T-helper 1 cell treated with Interleukin-12 subunit alpha and Interleukin-12 subunit beta and Interleukin-4 antibody, amounts not matched to agents 30 μg/mL and 1 μg/mL, for 36 hours (primary cell): ENCODE results near the gene TOMM20.
"Not testable (repeated sequence)": the region's sequence is repeated elsewhere in the genome, so short reads cannot be mapped to it uniquely, and the experiment has no call there.

Experiments
- H3K27ac Mint-ChIP-seq: one replicate; pipeline ENCODE4 v1.8.0; 2021; ENCODE audit warnings: mild to moderate bottlenecking, mixed read lengths
- H3K27me3 Mint-ChIP-seq: one replicate; pipeline ENCODE4 v1.8.0; 2021; ENCODE audit warnings: low read depth, mixed read lengths
- H3K36me3 Mint-ChIP-seq: one replicate; pipeline ENCODE4 v1.8.0; 2021; ENCODE audit warnings: low read depth, mixed read lengths
- H3K4me1 Mint-ChIP-seq: one replicate; pipeline ENCODE4 v1.8.0; 2021; ENCODE audit warnings: low read depth, mixed read lengths
- H3K4me3 Mint-ChIP-seq: one replicate; pipeline ENCODE4 v1.8.0; 2021; ENCODE audit warnings: mild to moderate bottlenecking, moderate library complexity, mixed read lengths
- H3K9me3 Mint-ChIP-seq: one replicate; pipeline ENCODE4 v1.8.0; 2021; ENCODE audit warnings: mixed read lengths

Gene TOMM20

DNA sequence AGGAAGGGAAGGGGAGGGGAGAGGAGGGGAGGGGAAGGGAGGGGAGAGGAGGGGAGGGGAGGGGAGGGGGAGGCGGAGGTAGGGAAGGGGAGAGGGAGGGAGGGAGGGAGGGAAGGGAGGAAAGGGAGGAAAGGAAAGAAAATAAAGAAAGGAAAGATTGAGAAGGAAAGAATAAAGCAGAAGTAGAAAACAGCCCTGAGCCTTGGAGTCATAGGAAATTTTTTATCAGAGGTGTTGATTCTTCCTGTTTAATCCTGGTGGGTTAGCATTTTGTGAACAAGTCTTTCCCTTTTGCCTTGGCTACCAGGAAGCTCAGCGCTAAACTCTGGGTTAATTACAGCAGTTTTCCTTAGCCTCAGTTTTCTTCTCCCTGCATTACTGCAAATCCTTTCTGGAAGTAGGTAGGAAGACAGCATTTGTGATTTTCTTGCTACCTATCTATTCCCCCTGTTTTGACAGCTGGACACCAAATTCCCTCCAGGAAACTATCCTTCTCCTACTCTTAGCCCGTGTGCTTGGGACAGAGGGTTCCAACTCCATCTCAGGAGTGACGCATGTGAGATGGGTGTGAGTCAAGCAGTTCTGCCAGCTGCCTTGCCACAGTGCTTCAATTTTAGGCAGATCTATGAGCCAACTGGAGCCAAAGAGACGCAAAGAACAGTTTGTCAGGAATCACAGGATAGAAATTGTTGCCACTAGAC lies 26.9 kb downstream of the TOMM20 start:
- no peak overlapping the region for H3K27ac Mint-ChIP-seq
- H3K27me3 Mint-ChIP-seq, result no peaks in the 10 kb centered on the region
- H3K4me1 Mint-ChIP-seq, result peaks cover 32% of the 10 kb centered on the region
- H3K36me3 Mint-ChIP-seq, result peaks cover 4% of the 10 kb centered on the region
- H3K9me3 Mint-ChIP-seq, result no peaks in the 10 kb centered on the region
- no peak overlapping the region for H3K4me3 Mint-ChIP-seq

DNA sequence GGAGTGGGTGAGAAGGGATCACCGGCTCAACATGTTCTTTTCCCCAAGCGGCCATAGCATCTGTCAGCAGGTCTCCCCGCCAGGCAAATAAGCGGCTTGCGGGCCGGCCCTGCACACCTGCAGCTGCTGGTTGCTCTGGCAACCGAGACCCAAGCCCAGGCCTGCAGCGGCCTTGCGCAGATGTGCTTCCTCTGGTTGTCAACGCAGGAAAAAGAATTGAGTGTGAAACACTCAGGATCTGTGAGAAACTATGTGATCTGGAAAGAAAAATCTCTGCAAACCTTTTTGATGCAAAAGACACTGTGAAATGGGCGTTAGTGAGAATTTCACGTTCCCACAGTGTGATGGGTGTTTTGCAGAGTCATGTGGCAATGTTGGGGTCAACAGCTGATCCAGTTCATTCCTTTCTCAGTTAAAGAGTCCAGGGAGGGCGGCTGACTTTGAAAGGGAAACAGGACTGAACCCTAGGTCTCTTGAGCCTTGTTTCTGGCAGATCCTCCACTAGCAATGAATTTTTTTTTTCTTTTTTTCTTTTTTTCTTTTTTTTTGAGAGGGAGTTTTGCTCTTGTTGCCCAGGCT lies 28.4 kb downstream of the TOMM20 start:
- H3K4me1 Mint-ChIP-seq, result peaks cover 27% of the 10 kb centered on the region
- no peak overlapping the region for H3K27ac Mint-ChIP-seq
- H3K27me3 Mint-ChIP-seq, result no peaks in the 10 kb centered on the region
- peaks cover 4% of the 10 kb centered on the region for H3K36me3 Mint-ChIP-seq
- no peaks in the 10 kb centered on the region for H3K9me3 Mint-ChIP-seq
- H3K4me3 Mint-ChIP-seq, result no peak overlapping the region

DNA sequence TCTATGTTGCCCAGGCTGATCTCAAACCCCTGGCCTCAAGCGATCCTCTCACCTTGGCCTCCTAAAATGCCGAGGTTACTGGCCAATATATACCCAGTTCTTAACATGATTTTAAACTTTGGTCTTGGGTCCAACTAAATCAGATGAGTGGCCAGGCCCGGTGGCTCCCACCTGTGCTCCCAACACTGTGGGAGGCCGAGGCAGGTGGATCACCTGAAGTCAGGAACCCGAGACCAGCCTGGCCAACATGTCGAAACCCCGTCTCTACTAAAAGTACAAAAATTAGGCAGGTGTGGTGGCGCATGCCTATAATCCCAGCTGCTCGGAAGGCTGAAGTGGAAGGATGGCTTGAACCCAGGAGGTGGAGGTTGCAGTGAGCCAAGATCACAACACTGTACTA lies 29.6 kb downstream of the TOMM20 start:
- Mint-ChIP-seq H3K27me3 (no peaks in the 10 kb centered on the region), H3K4me1 (peaks cover 18% of the 10 kb centered on the region), H3K9me3 (no peaks in the 10 kb centered on the region), H3K27ac (no peak overlapping the region), H3K36me3 (peaks cover 4% of the 10 kb centered on the region), H3K4me3 (no peak overlapping the region)

DNA sequence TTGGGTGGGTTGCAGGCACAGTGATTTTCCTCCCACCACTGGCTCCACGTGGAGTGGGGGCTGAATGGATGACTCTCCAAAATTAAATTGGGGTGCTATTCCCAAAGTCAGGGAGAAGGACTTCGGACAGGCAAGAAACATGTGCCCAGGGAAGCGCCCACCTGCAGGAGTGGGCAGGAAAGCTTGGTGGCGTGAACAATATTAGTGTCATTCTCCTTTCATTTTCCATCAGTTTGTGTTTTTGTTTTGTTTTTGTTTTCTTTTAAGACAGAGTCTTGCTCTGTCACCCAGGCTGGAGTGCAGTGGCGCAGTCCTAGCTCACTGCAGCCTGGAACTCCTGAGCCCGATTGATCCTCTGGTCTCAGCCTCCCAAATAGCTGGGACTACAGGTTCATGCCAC lies 30.1 kb downstream of the TOMM20 start:
- H3K4me1 Mint-ChIP-seq, result peaks cover 18% of the 10 kb centered on the region
- no peaks in the 10 kb centered on the region for H3K9me3 Mint-ChIP-seq
- no peak overlapping the region for H3K4me3 Mint-ChIP-seq
- H3K27me3 Mint-ChIP-seq, result no peaks in the 10 kb centered on the region
- H3K36me3 Mint-ChIP-seq, result peaks cover 2% of the 10 kb centered on the region
- no peak overlapping the region for H3K27ac Mint-ChIP-seq

DNA sequence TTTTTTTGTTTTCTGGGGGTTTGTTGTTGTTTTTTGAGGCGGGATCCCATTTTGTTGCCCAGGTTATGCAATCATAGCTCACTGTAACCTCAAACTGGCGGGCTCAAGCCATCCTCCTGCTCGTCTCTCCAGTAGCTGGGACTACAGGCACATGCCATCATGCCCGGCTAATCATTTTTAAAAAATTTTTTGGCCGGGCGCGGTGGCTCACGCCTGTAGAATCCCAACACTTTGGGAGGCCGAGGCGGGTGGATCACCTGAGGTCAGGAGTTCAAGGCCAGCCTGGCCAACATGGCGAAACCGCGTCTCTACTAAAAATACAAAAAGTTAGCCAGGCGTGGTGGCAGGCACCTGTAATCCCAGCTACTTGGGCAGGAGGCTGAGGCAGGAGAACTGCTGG lies 31.1 kb downstream of the TOMM20 start:
- peaks cover 16% of the 10 kb centered on the region for H3K4me1 Mint-ChIP-seq
- not testable (repeated sequence) for H3K27me3 Mint-ChIP-seq, H3K27ac Mint-ChIP-seq

DNA sequence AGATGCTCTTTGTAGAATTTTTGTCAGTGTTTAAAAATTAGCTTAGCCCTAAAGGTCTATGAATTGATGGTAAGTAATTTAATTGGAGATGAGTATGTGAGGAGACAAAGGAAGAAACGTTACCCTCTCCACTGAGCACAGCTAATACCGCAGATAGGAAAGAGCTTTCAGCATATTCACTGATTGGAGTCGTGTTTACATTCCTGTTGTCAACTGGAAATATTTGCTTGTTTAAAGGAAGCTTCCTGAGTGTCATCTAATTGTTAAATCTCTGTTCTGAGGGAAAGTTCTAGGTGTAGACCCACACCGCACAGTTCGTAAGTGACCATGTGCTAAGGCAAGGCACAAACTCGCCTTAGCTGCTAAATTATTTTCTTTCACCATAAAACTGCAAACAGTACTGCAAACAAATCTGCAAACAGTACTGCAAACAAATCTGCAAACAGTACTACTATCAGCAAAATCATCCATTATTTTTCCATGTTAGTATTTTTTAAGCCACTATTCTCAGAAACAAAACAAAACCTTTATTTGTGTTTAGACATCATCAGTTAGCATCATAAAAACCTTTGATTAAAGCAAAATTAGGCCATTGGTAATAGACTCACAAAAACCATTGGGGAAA lies 32.6 kb downstream of the TOMM20 start:
- Mint-ChIP-seq H3K4me3 (no peak overlapping the region), H3K27me3 (no peaks in the 10 kb centered on the region), H3K27ac (no peak overlapping the region), H3K36me3 (no peaks in the 10 kb centered on the region), H3K9me3 (no peaks in the 10 kb centered on the region), H3K4me1 (peaks cover 8% of the 10 kb centered on the region)

More for the DNA sequence above, 31.1 kb downstream of the TOMM20 start:
- H3K36me3 Mint-ChIP-seq, H3K4me3 Mint-ChIP-seq, H3K9me3 Mint-ChIP-seq: not testable (repeated sequence)

DNA sequence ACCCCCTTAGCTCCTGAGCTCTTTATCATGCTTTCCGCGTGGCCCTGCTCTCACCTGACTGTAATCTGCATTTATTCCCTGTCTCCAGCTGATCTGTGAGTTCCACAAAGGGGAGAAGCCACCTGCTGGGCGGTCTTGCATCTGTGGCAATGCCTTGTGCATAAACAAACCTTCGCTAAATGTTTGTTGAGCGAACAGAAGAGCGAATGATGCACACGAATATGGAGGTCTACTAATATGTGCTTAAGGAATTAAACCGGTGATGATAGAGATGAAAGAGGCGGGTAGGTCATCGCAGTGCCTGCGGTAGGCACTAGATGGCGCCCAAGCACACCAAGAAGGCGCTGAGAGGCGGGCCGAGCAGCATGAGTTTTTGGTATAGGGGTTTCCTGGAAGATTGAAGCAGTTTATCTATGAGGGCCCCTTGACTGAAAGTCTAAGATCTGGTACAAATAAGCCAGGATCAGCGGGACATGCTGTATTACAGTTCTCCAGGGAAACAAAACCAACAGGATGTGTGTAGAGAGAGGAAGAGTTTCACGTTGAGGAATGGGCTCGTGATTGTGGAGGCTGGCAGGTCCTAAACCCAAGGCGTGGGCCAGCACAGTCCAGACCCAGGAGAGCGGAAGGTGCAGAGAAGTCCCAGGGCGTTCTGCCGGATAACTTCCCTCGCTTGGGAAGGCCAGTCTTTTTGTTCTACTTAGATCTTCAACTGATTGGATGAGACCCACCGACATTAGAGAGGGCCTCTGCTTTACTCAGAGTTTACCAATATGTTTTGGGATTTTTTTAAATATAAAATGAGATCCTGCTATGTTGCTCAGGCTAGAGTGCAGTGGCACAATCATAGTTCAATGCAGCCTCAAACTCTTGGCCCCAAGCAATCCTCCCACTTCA lies 34.7 kb downstream of the TOMM20 start:
- H3K9me3 Mint-ChIP-seq, result no peaks in the 10 kb centered on the region
- H3K27me3 Mint-ChIP-seq, result no peaks in the 10 kb centered on the region
- no peak overlapping the region for H3K4me3 Mint-ChIP-seq
- H3K4me1 Mint-ChIP-seq, result peaks cover 10% of the 10 kb centered on the region
- H3K27ac Mint-ChIP-seq, result no peak overlapping the region
- no peaks in the 10 kb centered on the region for H3K36me3 Mint-ChIP-seq

DNA sequence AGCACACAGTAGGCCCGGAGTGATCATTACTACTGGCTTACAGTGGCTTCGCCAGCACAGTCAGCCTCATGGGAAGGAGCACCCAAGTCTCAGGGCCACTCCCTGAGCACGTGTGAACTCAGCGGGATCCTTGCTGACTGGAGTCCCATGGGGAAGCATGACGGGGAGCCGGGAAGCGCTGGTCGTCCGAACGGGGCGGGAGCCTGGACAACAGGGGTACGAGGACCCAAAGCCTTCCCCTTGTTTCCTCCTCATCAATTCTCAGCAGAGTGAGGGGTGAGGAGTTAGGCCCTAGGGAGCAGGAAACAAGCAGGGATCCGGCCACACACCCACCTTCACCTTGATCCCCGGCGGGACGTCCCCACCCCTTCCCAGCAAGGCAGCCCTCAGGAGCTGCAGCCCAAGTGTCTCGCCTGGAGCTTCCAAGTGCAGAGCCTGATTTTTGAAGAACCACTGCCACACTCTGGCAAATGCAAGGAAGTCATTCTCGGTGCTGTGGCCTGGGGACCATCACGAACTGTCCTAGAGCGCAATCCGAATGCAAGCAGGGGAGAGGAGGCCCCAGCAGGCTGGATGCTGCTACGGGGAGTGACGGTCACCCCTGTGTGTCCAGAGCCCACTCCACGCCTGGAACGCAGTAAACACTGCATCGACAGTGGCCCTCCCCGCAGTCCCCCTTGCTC lies 35.5 kb downstream of the TOMM20 start:
- Mint-ChIP-seq H3K4me1 (peaks cover 10% of the 10 kb centered on the region), H3K4me3 (no peak overlapping the region), H3K9me3 (no peaks in the 10 kb centered on the region), H3K27ac (no peak overlapping the region), H3K27me3 (no peaks in the 10 kb centered on the region), H3K36me3 (no peaks in the 10 kb centered on the region)

DNA sequence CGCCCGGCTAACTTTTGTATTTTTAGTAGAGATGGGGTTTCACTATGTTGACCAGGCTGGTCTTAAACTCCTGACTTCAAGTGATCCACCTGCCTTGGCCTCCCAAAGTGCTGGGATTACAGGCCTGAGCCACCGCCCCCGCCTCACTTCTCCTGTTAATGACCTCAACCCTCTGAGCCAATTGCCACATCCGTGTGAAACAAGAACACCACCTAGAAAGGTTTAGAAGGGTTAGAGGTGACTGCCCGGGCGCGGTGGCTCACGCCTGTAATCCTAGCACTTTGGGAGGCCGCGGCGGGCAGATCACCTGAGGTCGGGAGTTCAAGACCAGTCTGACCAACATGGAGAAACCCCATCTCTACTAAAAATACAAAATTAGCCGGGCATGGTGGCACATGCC lies 36.2 kb downstream of the TOMM20 start:
- H3K36me3 Mint-ChIP-seq, H3K9me3 Mint-ChIP-seq, H3K27ac Mint-ChIP-seq, H3K4me3 Mint-ChIP-seq, H3K27me3 Mint-ChIP-seq: not testable (repeated sequence)
- H3K4me1 Mint-ChIP-seq, result peaks cover 10% of the 10 kb centered on the region

DNA sequence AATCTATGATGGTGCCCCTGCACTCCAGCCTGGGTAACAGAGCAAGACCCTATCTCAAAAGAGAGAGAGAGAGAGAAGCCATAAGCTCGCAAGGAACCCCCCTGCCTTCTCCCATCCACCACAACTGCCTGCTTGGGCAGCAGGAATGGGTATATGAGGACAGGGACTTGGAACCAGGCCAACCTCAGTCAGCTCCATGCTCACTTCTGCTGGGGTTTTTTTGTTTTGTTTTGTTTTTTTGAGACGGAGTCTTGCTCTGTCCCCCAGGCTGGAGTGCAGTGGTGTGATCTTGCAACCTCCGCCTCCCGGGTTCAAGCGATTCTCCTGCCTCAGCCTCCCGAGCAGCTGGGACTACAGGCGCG lies 36.6 kb downstream of the TOMM20 start:
- not testable (repeated sequence) for H3K27ac Mint-ChIP-seq, H3K36me3 Mint-ChIP-seq, H3K4me3 Mint-ChIP-seq, H3K27me3 Mint-ChIP-seq, H3K9me3 Mint-ChIP-seq
- H3K4me1 Mint-ChIP-seq, result peaks cover 10% of the 10 kb centered on the region

DNA sequence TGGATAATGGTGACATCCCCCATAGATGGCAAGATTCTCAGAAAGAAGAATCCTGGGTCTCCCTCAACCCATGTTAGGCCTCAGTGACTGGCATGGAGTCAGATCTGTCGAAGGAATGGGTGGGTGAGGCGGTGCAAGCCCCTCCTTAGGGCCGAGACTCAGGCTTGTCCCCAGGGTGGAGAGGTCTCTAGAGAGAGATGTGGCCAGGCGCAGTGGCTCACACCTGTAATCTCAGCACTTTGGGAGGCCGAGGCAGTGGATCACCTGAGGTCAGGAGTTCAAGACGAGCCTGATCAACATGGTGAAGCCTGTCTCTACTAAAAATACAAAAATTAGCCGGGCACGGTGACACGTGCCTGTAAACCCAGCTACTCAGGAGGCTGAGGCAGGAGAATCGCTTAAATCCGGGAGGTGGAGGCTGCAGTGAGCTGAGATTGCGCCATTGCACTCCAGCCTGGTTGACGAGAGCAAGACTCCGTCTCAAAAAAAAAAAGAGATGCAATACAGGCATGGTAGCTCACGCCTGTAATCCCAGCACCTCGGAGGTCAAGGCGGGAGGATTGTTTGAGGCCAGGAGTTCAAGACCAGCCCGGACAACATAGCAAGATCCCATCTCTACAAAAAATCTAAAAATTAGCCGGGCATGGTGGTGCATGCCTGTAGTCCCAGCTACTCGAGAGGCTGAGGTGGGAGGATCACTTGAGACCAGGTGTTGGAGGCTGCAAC lies 37.2 kb downstream of the TOMM20 start:
- peaks cover 10% of the 10 kb centered on the region for H3K4me1 Mint-ChIP-seq
- not testable (repeated sequence) for H3K4me3 Mint-ChIP-seq, H3K36me3 Mint-ChIP-seq, H3K27ac Mint-ChIP-seq, H3K27me3 Mint-ChIP-seq, H3K9me3 Mint-ChIP-seq

DNA sequence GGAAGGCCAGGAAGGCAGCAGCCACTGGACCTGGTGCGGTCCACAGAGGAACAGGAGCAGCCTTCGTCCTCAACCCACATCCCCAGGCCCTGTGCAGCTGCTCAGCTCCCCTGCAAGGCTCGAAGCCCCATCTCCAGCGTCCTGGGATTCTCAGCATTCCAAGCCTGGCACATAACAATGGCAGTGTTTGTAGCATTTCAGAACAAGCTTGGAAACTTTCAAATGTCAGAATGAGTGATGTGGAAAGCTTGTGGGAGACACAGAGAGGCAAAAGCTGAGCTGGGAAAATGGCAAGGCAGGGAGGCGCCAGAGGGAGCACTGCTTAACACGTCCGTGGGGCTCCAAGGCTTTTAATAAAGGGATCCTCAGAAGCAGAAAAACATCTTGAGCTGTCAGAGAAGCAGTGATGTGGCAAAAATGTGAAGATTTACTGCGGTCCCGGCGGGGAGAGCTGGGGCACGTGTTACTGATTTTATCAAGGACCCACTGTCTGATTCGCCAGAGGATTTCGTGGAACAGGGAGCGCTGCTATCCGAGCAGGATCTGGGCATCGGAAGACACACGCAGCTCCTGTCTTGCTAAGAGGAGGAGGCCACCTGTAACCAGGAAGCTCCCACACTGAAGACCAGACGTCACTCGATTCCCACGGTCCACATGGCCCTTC lies 38.1 kb downstream of the TOMM20 start:
- H3K27ac Mint-ChIP-seq, result no peak overlapping the region
- H3K9me3 Mint-ChIP-seq, result no peaks in the 10 kb centered on the region
- no peaks in the 10 kb centered on the region for H3K27me3 Mint-ChIP-seq
- H3K4me1 Mint-ChIP-seq, result peaks cover 10% of the 10 kb centered on the region
- no peak overlapping the region for H3K4me3 Mint-ChIP-seq
- H3K36me3 Mint-ChIP-seq, result no peaks in the 10 kb centered on the region

DNA sequence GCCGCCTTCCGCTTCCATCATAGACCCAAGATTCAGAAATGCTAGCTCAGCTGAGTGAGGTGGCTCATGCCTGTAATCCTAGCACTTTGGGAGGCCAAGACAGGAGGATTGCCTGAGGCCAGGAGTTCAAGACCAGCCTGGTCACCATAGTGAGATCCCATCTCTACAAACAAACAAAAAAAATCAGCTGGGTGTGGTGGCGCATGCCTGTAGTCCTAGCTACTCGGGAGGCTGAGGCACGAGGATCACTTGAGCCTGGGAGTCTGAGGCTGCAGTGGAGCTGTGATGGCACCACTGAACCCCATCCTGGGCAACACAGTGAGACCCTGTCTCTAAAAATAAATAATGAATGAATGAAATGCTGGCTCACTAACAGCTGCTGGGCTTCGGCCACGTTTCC lies 39.7 kb downstream of the TOMM20 start:
- H3K4me1 Mint-ChIP-seq, result peaks cover 12% of the 10 kb centered on the region
- H3K27me3 Mint-ChIP-seq, result no peaks in the 10 kb centered on the region
- H3K36me3 Mint-ChIP-seq, result no peaks in the 10 kb centered on the region
- no peak overlapping the region for H3K4me3 Mint-ChIP-seq
- no peaks in the 10 kb centered on the region for H3K9me3 Mint-ChIP-seq
- no peak overlapping the region for H3K27ac Mint-ChIP-seq
